A549 (cell line): ENCODE results near the gene TRAPPC2L. TPM values are rescaled to one million over a fixed set of nuclear protein-coding genes. Genes with fewer than 3 reads are reported as not detected.

ENCODE experiments used
- ATAC-seq, 2 experiments: fragments of 200-7000 bp in 1 of 2; fragments of >200 bp in 1 of 2; cut with Nextera tagmentation in 1 of 2; cut with Tn5 transposase in 1 of 2; 3 replicates each; pipeline versions ENCODE4 v1.8.0 to v1.9.1; 2018 to 2020; ENCODE audit warnings: mild to moderate bottlenecking in 1 of 2, moderate library complexity in 1 of 2
- CTCF ChIA-PET: fragments of 300-600 bp; sonication (Branson Sonifier 250); formaldehyde crosslinking; extraction: SDS; loops from one replicate; lab custom pipeline; 2021; ENCODE audit warnings: antibody characterized with exemption, inconsistent platforms; lab: Yijun Ruan, JAX
- POLR2A ChIA-PET: fragments of 350-600 bp; formaldehyde crosslinking; extraction: SDS; loops from one replicate; lab custom pipeline; 2021; ENCODE audit warnings: antibody characterized with exemption, inconsistent platforms; lab: Yijun Ruan, JAX
- DNase-seq, 2 experiments: peaks; one replicate each; pipeline versions ENCODE4 v3.0.0 to v3.0.0-alpha.2; 2011 to 2016; ENCODE audit warnings: low read depth in 1 of 2, low spot score in 1 of 2
- FAIRE-seq: peaks from 2 replicates; lab custom pipeline; 2011; peaks lifted over from hg19 to GRCh38; lab: Jason Lieb, UNC
- H3K27ac ChIP-seq, 2 experiments: fragments of >200 bp; sonication (Bioruptor Twin); formaldehyde crosslinking; 3 replicates each; pipeline ENCODE4 v1.5.1; 2016 to 2017
- H3K4me1 ChIP-seq: fragments of >200 bp; sonication (Bioruptor Twin); formaldehyde crosslinking; 3 replicates; pipeline ENCODE4 v1.6.1; 2016
- H3K4me2 ChIP-seq: fragments of >200 bp; sonication (Bioruptor Twin); formaldehyde crosslinking; 3 replicates; pipeline ENCODE4 v1.6.1; 2016
- H3K4me3 ChIP-seq: fragments of >200 bp; sonication (Bioruptor Twin); formaldehyde crosslinking; 3 replicates; pipeline ENCODE4 v1.5.1; 2016
- H3K9me3 ChIP-seq: fragments of >200 bp; sonication (Bioruptor Twin); formaldehyde crosslinking; 3 replicates; pipeline ENCODE4 v1.6.1; 2016
- BCL3 ChIP-seq: fragments of >200 bp; sonication (Bioruptor Twin); formaldehyde crosslinking; IDR thresholded peaks from 3 replicates; pipeline ENCODE4 v1.6.1; 2016
- BHLHE40 ChIP-seq: IDR thresholded peaks from 2 replicates; pipeline ENCODE4 v1.6.1; 2012; ENCODE audit warnings: low read depth, low read length, inconsistent platforms
- CBX8 ChIP-seq: fragments of 200-600 bp; sonication (generic); IDR thresholded peaks from 2 replicates; pipeline ENCODE4 v1.6.1; 2016
- CEBPB ChIP-seq, 2 experiments: fragments of >200 bp in 1 of 2; sonication (Bioruptor Twin) in 1 of 2; formaldehyde crosslinking in 1 of 2; IDR thresholded peaks; 2 replicates each; pipeline ENCODE4 v1.6.1; 2012 to 2016
- EHF ChIP-seq: fragments of 250-450 bp; sonication (Bioruptor Pico); IDR thresholded peaks from 2 replicates; pipeline ENCODE4 v1.5.0; 2020; ENCODE audit warnings: mild to moderate bottlenecking
- ELK1 ChIP-seq: fragments of 150-350 bp; IDR thresholded peaks from 2 replicates; pipeline ENCODE4 v1.6.1; 2014; ENCODE audit warnings: low read depth, mild to moderate bottlenecking, low read length
- ESRRA ChIP-seq: fragments of 150-350 bp; IDR thresholded peaks from 2 replicates; pipeline ENCODE4 v1.6.1; 2014; ENCODE audit warnings: mild to moderate bottlenecking, low read length, borderline replicate concordance
- FOSL2 ChIP-seq, 2 experiments: fragments of 450-650 bp in 1 of 2; fragments of >200 bp in 1 of 2; sonication (Bioruptor Twin) in 1 of 2; formaldehyde crosslinking; IDR thresholded peaks; 2 replicates each; pipeline versions ENCODE4 v1.5.0 to v1.6.1; 2016 to 2020; ENCODE audit warnings: mild to moderate bottlenecking in 1 of 2, moderate library complexity in 1 of 2
- GATA3 ChIP-seq: IDR thresholded peaks from 2 replicates; pipeline ENCODE4 v1.6.1; 2012; ENCODE audit warnings: borderline replicate concordance
- HDAC2 ChIP-seq: fragments of 200-600 bp; sonication (generic); IDR thresholded peaks from 2 replicates; pipeline ENCODE4 v1.6.1; 2016
- HES2 ChIP-seq: fragments of >200 bp; sonication (Bioruptor Twin); formaldehyde crosslinking; IDR thresholded peaks from 2 replicates; pipeline ENCODE4 v1.6.1; 2016
- HEYL ChIP-seq: fragments of 250-450 bp; sonication (Bioruptor Pico); IDR thresholded peaks from 2 replicates; pipeline ENCODE4 v1.8.0; 2021; ENCODE audit warnings: mild to moderate bottlenecking, moderate library complexity
- JUN ChIP-seq, 2 experiments: fragments of >200 bp; sonication (Bioruptor Twin); formaldehyde crosslinking; IDR thresholded peaks; 2 replicates in 1 of 2; 3 replicates in 1 of 2; pipeline ENCODE4 v1.6.1; 2016 to 2017
- KDM1A ChIP-seq: fragments of 200-600 bp; sonication (generic); IDR thresholded peaks from 2 replicates; pipeline ENCODE4 v1.6.1; 2016; ENCODE audit warnings: low read depth, mild to moderate bottlenecking
- KDM5A ChIP-seq: fragments of 200-600 bp; sonication (generic); IDR thresholded peaks from 2 replicates; pipeline ENCODE4 v1.6.1; 2016; ENCODE audit warnings: antibody characterized with exemption, mild to moderate bottlenecking
- MAX ChIP-seq: IDR thresholded peaks from 2 replicates; pipeline ENCODE4 v1.6.1; 2012
- MAZ ChIP-seq: fragments of 150-350 bp; IDR thresholded peaks from 2 replicates; pipeline ENCODE4 v1.6.1; 2014; ENCODE audit warnings: antibody characterized with exemption, low read depth, low read length, borderline replicate concordance
- NPAS2 ChIP-seq: fragments of 250-450 bp; sonication (Bioruptor Pico); IDR thresholded peaks from 2 replicates; pipeline ENCODE4 v1.8.0; 2022; ENCODE audit warnings: mild to moderate bottlenecking, moderate library complexity, borderline replicate concordance
- PHF8 ChIP-seq: fragments of 200-600 bp; sonication (generic); IDR thresholded peaks from 2 replicates; pipeline ENCODE4 v1.6.1; 2016; ENCODE audit warnings: low read depth, mild to moderate bottlenecking, antibody characterized with exemption, moderate library complexity, borderline replicate concordance
- POLR2A ChIP-seq: IDR thresholded peaks from 2 replicates; pipeline ENCODE4 v1.6.1; 2012; ENCODE audit warnings: mild to moderate bottlenecking, low read length
- RNF2 ChIP-seq: fragments of 200-600 bp; sonication (generic); IDR thresholded peaks from 2 replicates; pipeline ENCODE4 v1.6.1; 2016; ENCODE audit warnings: low read depth, mild to moderate bottlenecking, antibody characterized with exemption, moderate library complexity, borderline replicate concordance
- TFCP2L1 ChIP-seq: fragments of 250-450 bp; sonication (Bioruptor Pico); IDR thresholded peaks from 2 replicates; pipeline ENCODE4 v1.5.0; 2021; ENCODE audit warnings: mild to moderate bottlenecking
- TP53 ChIP-seq: fragments of 250-450 bp; sonication (Bioruptor Pico); IDR thresholded peaks from 2 replicates; pipeline ENCODE4 v1.5.0; 2021; ENCODE audit warnings: mild to moderate bottlenecking, moderate library complexity
- ZFP36 ChIP-seq: fragments of 450-650 bp; IDR thresholded peaks from 2 replicates; pipeline ENCODE4 v1.6.1; 2014; ENCODE audit warnings: borderline replicate concordance; ENCODE audit not compliant: partially characterized antibody
- WGBS: methylation state at CpG from one replicate; pipeline ENCODE4 v1.1.6; 2017; ENCODE audit errors: missing lambda C conversion rate; 5-methylcytosine and 5-hydroxymethylcytosine counted together
- polyA minus RNA-seq: library from RNA; depleted of rRNA, polyadenylated mRNA; stranded (reverse); fragments of >200 nt; gene quantifications from 2 replicates; pipeline ENCODE4 v1.2.3, GENCODE V29; 2011; rRNA and poly(A)+ RNA removed
- polyA plus RNA-seq, 4 experiments: library from polyadenylated mRNA; depleted of rRNA in 3 of 4; stranded (reverse); fragments of >200 nt; fragmentation: RNase III in 1 of 4; extraction: RNeasy Plus Mini Kit Qiagen cat#74134 plus additional on column Dnase treatment in 1 of 4; gene quantifications; 2 replicates in 3 of 4; 3 replicates in 1 of 4; pipeline ENCODE4 v1.2.3, GENCODE V29; 2011 to 2017
- TF ChIP-seq, protein P1 (sequence below): fragments of 200-600 bp; sonication (generic); IDR thresholded peaks from 2 replicates; pipeline ENCODE4 v1.6.1; 2016; ENCODE audit warnings: antibody characterized with exemption, mild to moderate bottlenecking, moderate library complexity
- TF ChIP-seq, protein P2 (sequence below): IDR thresholded peaks from 2 replicates; pipeline ENCODE4 v1.6.1; 2012
- TF ChIP-seq, protein P3 (sequence below): fragments of 250-450 bp; sonication (Bioruptor Pico); IDR thresholded peaks from 2 replicates; pipeline ENCODE4 v1.5.0; 2020; ENCODE audit warnings: low read depth, mild to moderate bottlenecking, moderate library complexity
- TF ChIP-seq, protein P4 (sequence below): fragments of 450-650 bp; IDR thresholded peaks from 2 replicates; pipeline ENCODE4 v1.6.1; 2014; ENCODE audit warnings: antibody characterized with exemption

TRAPPC2L gene
- polyA plus RNA-seq (2011; rRNA removed) (70.3 and 77.0 TPM in 2 replicates), polyA plus RNA-seq (2017; fragmentation: RNase III; extraction: RNeasy Plus Mini Kit Qiagen cat#74134 plus additional on column Dnase treatment) (69.4 to 80.2 TPM (median 77.5 TPM) in 3 replicates), polyA minus RNA-seq (28.6 and 47.8 TPM in 2 replicates)
- polyA plus RNA-seq (2012; cell fraction: cytosol; rRNA removed), result 81.5 and 101 TPM in 2 replicates
- 63.1 and 63.3 TPM in 2 replicates for polyA plus RNA-seq (2012; cell fraction: nucleus; rRNA removed)

- CTCF ChIA-PET, result interaction anchor here (0.5 to 3.1 kb wide), 25 partner anchors 8 to 359 kb away, joined by 3 to 39 read pairs (median 4); partner anchors contain the start of genes ACSF3, APRT and PABPN1L
Observed at GRCh38 chr16:88856828-88857727, at the start of gene TRAPPC2L, which contains the start of gene GALNS. Gene TRAPPC2L (plus strand): TSS chr16:88857127. CDS start chr16:88857151, 24 bp downstream. Gene GALNS (minus strand): TSS chr16:88856947. CDS start chr16:88856877, 70 bp downstream.

More at GRCh38 chr16:88856828-88857727, at the start of gene TRAPPC2L, which contains the start of gene GALNS:
- peak within 1 kb of the TSS; percentile 72 for H3K4me3 ChIP-seq
- POLR2A ChIA-PET, result interaction anchor here (0.6 to 2.1 kb wide), 8 partner anchors 11 to 335 kb away, joined by 3 to 33 read pairs (median 3); partner anchors contain the start of genes ACSF3 and APRT
- H3K27ac ChIP-seq, result peak within 1 kb of the TSS; percentile 82 to 92
- DNase-seq (peak; percentile 91 to 97), ATAC-seq (peak; percentile 74 to 83), FAIRE-seq (no peak)
- WGBS, result 1% methylated on average over 48 of the region's 87 CpGs
- peaks cover 19% of the 10 kb centered on the region for H3K4me1 ChIP-seq
- TF ChIP-seq ESRRA (no peak), MAX (peak; percentile 79), GATA3 (no peak), HDAC2 (0 out of 2 replicates have a peak, but pooled peaks have one; percentile 79), NPAS2 (CRISPR knock-in tag) (peak; percentile 95), ZFP36 (no peak), POLR2A (peak; percentile 89), BHLHE40 (peak; percentile 76), CBX8 (no peak), TP53 (peak; percentile 55; the same call in 1 of the 2 replicates), TFCP2L1 (0 out of 2 replicates have a peak, but pooled peaks have one; percentile 18), BCL3 (no peak; the same call in 2 of the 3 replicates), RNF2 (no peak), PHF8 (peak; percentile 69; the same call in 1 of the 2 replicates), HES2 (no peak), FOSL2 (IDR thresholded peaks at IDR 0.05) (no peak), FOSL2 (CRISPR knock-in tag; IDR thresholded peaks at IDR 0.05) (peak; percentile 22; the same call in 1 of the 2 replicates), HEYL (CRISPR knock-in tag) (no peak), MAZ (no peak), KDM1A (no peak), CEBPB (IDR thresholded peaks at IDR 0.05) (no peak), EHF (CRISPR knock-in tag) (no peak), ELK1 (no peak), KDM5A (peak; percentile 96), JUN (IDR thresholded peaks at IDR 0.05) (peak; percentile 45 to 69; a peak in 2 of 5 replicates)
- TF ChIP-seq, protein P1, sequence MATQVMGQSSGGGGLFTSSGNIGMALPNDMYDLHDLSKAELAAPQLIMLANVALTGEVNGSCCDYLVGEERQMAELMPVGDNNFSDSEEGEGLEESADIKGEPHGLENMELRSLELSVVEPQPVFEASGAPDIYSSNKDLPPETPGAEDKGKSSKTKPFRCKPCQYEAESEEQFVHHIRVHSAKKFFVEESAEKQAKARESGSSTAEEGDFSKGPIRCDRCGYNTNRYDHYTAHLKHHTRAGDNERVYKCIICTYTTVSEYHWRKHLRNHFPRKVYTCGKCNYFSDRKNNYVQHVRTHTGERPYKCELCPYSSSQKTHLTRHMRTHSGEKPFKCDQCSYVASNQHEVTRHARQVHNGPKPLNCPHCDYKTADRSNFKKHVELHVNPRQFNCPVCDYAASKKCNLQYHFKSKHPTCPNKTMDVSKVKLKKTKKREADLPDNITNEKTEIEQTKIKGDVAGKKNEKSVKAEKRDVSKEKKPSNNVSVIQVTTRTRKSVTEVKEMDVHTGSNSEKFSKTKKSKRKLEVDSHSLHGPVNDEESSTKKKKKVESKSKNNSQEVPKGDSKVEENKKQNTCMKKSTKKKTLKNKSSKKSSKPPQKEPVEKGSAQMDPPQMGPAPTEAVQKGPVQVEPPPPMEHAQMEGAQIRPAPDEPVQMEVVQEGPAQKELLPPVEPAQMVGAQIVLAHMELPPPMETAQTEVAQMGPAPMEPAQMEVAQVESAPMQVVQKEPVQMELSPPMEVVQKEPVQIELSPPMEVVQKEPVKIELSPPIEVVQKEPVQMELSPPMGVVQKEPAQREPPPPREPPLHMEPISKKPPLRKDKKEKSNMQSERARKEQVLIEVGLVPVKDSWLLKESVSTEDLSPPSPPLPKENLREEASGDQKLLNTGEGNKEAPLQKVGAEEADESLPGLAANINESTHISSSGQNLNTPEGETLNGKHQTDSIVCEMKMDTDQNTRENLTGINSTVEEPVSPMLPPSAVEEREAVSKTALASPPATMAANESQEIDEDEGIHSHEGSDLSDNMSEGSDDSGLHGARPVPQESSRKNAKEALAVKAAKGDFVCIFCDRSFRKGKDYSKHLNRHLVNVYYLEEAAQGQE, result no peak
- TF ChIP-seq, protein P2, sequence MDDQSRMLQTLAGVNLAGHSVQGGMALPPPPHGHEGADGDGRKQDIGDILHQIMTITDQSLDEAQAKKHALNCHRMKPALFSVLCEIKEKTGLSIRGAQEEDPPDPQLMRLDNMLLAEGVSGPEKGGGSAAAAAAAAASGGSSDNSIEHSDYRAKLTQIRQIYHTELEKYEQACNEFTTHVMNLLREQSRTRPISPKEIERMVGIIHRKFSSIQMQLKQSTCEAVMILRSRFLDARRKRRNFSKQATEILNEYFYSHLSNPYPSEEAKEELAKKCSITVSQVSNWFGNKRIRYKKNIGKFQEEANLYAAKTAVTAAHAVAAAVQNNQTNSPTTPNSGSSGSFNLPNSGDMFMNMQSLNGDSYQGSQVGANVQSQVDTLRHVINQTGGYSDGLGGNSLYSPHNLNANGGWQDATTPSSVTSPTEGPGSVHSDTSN, result peak; percentile 29; the same call in 1 of the 2 replicates
- TF ChIP-seq, protein P3, sequence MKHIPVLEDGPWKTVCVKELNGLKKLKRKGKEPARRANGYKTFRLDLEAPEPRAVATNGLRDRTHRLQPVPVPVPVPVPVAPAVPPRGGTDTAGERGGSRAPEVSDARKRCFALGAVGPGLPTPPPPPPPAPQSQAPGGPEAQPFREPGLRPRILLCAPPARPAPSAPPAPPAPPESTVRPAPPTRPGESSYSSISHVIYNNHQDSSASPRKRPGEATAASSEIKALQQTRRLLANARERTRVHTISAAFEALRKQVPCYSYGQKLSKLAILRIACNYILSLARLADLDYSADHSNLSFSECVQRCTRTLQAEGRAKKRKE, result no peak
- TF ChIP-seq, protein P4, sequence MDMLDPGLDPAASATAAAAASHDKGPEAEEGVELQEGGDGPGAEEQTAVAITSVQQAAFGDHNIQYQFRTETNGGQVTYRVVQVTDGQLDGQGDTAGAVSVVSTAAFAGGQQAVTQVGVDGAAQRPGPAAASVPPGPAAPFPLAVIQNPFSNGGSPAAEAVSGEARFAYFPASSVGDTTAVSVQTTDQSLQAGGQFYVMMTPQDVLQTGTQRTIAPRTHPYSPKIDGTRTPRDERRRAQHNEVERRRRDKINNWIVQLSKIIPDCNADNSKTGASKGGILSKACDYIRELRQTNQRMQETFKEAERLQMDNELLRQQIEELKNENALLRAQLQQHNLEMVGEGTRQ, result peak; percentile 99
- peak within 1 kb of the TSS; percentile 89 for H3K4me2 ChIP-seq
- H3K9me3 ChIP-seq, result no peaks in the 10 kb centered on the region
